Erythroblast (primary cell): ENCODE measurements around the gene ISM1.

Experiments used
- GATA1 ChIP-seq: IDR thresholded peaks from 2 replicates; pipeline ENCODE4 v1.6.1; 2011; ENCODE audit warnings: low read depth, mild to moderate bottlenecking, control low read depth, low read length, moderate library complexity
- POLR2A ChIP-seq: IDR thresholded peaks from 2 replicates; pipeline ENCODE4 v1.6.1; 2011; ENCODE audit warnings: mild to moderate bottlenecking, low read length

DNA sequence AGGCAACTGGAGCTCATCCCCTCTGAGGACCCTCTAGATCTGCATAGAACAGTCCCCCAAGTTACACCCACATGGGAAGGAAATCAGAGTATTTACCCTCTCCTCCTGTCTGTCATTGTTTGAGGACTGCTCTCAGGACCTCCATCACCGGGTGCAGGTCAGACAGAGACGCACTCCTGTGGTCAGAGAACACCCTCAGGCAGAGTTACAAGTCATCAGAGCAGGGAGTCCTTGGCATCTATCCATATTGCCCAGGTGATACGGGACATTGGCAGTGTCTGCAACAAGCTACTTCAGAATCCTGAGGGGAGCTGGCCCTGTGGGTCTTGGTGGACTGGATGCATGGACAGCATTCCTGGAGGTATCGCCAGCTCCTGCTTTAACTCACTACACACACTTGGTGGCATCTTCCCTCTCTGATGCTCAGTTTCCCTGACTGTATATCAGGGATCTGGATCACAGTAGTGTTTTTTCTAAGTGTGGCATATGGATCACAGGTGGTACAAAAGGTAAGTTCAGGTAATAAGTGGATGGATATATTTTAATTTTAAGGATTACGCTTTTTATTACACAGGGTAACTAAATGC is 15.1 kb upstream of the ISM1 start:
- TF ChIP-seq POLR2A (no peak), GATA1 (no peak)
